Muscle layer of duodenum (tissue), 2 donors: Measurements from ENCODE around the gene GJB6.

Experiments used
- H3K27ac ChIP-seq: one replicate; pipeline ENCODE4 v1.7.0; 2013; ENCODE audit warnings: mild to moderate bottlenecking, low read length
- H3K27me3 ChIP-seq: one replicate; pipeline ENCODE4 v1.7.0; 2013; ENCODE audit warnings: low read depth, mild to moderate bottlenecking, control low read depth, low read length
- H3K36me3 ChIP-seq, 2 donors: one replicate each; pipeline ENCODE4 v1.7.0; 2013; ENCODE audit warnings: low read length in 2 of 2, control low read depth in 1 of 2, mild to moderate bottlenecking in 1 of 2; ENCODE audit not compliant: insufficient read depth in 2 of 2, control insufficient read depth in 1 of 2
- H3K4me1 ChIP-seq, 2 donors: one replicate each; pipeline ENCODE4 v1.7.0; 2013; ENCODE audit warnings: low read length in 2 of 2, mild to moderate bottlenecking in 2 of 2, control low read depth in 1 of 2, moderate library complexity in 1 of 2; ENCODE audit not compliant: insufficient read depth in 2 of 2, control insufficient read depth in 1 of 2
- H3K4me3 ChIP-seq, 2 donors: one replicate each; pipeline ENCODE4 v1.7.0; 2013; ENCODE audit warnings: low read length in 2 of 2, low read depth in 1 of 2, mild to moderate bottlenecking in 1 of 2
- H3K9me3 ChIP-seq, 2 donors: one replicate each; pipeline ENCODE4 v1.7.0; 2013; ENCODE audit warnings: low read length in 2 of 2, control low read depth in 1 of 2, mild to moderate bottlenecking in 1 of 2; ENCODE audit not compliant: control insufficient read depth in 1 of 2
- donor health status: healthy.

GJB6 gene

GRCh38 chr13:20182231-20182846, 49.8 kb downstream of the GJB6 start:
- H3K36me3 ChIP-seq = no peaks in the 10 kb centered on the region
- H3K27ac ChIP-seq = no peak overlapping the region
- no peaks in the 10 kb centered on the region for H3K9me3 ChIP-seq
- H3K4me3 ChIP-seq = no peak overlapping the region
- peaks cover 0 to 6% of the 10 kb centered on the region in 2 donors for H3K4me1 ChIP-seq
- peaks cover 19% of the 10 kb centered on the region for H3K27me3 ChIP-seq

- H3K9me3 ChIP-seq = no peaks in the 10 kb centered on the region
- H3K4me1 ChIP-seq = peaks cover 0 to 8% of the 10 kb centered on the region in 2 donors
- no peak overlapping the region for H3K27ac ChIP-seq
- peaks cover 19% of the 10 kb centered on the region for H3K27me3 ChIP-seq
- H3K4me3 ChIP-seq = no peak overlapping the region
- H3K36me3 ChIP-seq = no peaks in the 10 kb centered on the region
Observed at GRCh38 chr13:20181188-20181587, 50.9 kb downstream of the GJB6 start.

GRCh38 chr13:20178156-20178555, 54.0 kb downstream of the GJB6 start:
- Histone ChIP-seq H3K27me3 (peaks cover 15% of the 10 kb centered on the region), H3K36me3 (no peaks in the 10 kb centered on the region), H3K4me1 (peaks cover 0 to 8% of the 10 kb centered on the region in 2 donors), H3K4me3 (no peak overlapping the region), H3K27ac (no peak overlapping the region), H3K9me3 (no peaks in the 10 kb centered on the region)

GRCh38 chr13:20177049-20177831, 54.9 kb downstream of the GJB6 start:
- H3K4me1 ChIP-seq = peaks cover 0 to 8% of the 10 kb centered on the region in 2 donors
- H3K4me3 ChIP-seq = peak overlapping the region in 1 of 2 donors; percentile 46
- H3K27ac ChIP-seq = no peak overlapping the region
- peaks cover 15% of the 10 kb centered on the region for H3K27me3 ChIP-seq
- no peaks in the 10 kb centered on the region for H3K36me3 ChIP-seq
- H3K9me3 ChIP-seq = no peaks in the 10 kb centered on the region

GRCh38 chr13:20175907-20176652, 56.0 kb downstream of the GJB6 start:
- H3K4me1 ChIP-seq = peaks cover 0 to 8% of the 10 kb centered on the region in 2 donors
- no peaks in the 10 kb centered on the region for H3K9me3 ChIP-seq
- H3K27ac ChIP-seq = no peak overlapping the region
- H3K36me3 ChIP-seq = no peaks in the 10 kb centered on the region
- H3K27me3 ChIP-seq = peaks cover 15% of the 10 kb centered on the region
- no peak overlapping the region for H3K4me3 ChIP-seq

GRCh38 chr13:20175406-20175794, 56.7 kb downstream of the GJB6 start:
- H3K27ac ChIP-seq = no peak overlapping the region
- no peak overlapping the region for H3K4me3 ChIP-seq
- H3K27me3 ChIP-seq = peaks cover 15% of the 10 kb centered on the region
- peaks cover 0 to 8% of the 10 kb centered on the region in 2 donors for H3K4me1 ChIP-seq
- no peaks in the 10 kb centered on the region for H3K36me3 ChIP-seq
- no peaks in the 10 kb centered on the region for H3K9me3 ChIP-seq

GRCh38 chr13:20174656-20175405, 57.3 kb downstream of the GJB6 start:
- Histone ChIP-seq H3K36me3 (no peaks in the 10 kb centered on the region), H3K27me3 (peaks cover 15% of the 10 kb centered on the region), H3K4me3 (peak overlapping the region in 1 of 2 donors; percentile 9), H3K4me1 (peaks cover 0 to 8% of the 10 kb centered on the region in 2 donors), H3K9me3 (no peaks in the 10 kb centered on the region), H3K27ac (no peak overlapping the region)

- H3K27me3 ChIP-seq = peaks cover 4% of the 10 kb centered on the region
- H3K9me3 ChIP-seq = no peaks in the 10 kb centered on the region
- H3K4me3 ChIP-seq = no peak overlapping the region
- H3K36me3 ChIP-seq = no peaks in the 10 kb centered on the region
- H3K27ac ChIP-seq = no peak overlapping the region
- H3K4me1 ChIP-seq = peaks cover 0 to 8% of the 10 kb centered on the region in 2 donors
Observed at GRCh38 chr13:20173116-20173746, 58.9 kb downstream of the GJB6 start.
